ENCODE measurements around the gene PAN2. TPM values are rescaled to one million over a fixed set of nuclear protein-coding genes. Genes with fewer than 3 reads are reported as not detected.
A peak's percentile ranks its signal among the peaks of the same experiment; 100 is the strongest.
"Not testable (repeated sequence)": the region's sequence is repeated elsewhere in the genome, so short reads cannot be mapped to it uniquely, and the experiment has no call there.

Gene PAN2
- total and polyA plus RNA-seq, 4 donors = 6.1 to 83.5 (median 56.7) TPM

- intact Hi-C loops (cut with DNase I) = no loop called here
- DNase-seq (no peak), ATAC-seq (ENCODE audit: low FRiP score) (no peak)
- Histone ChIP-seq H3K27me3 (ENCODE audit: control insufficient read depth in 1 of 2, insufficient read depth in 2 of 2, low read length in 1 of 2) (no peaks in the 10 kb centered on the region), H3K36me3 (ENCODE audit: control insufficient read depth in 1 of 2, insufficient read depth in 2 of 2, low read length in 1 of 2) (peaks cover 10 to 21% of the 10 kb centered on the region in 2 donors), H3K27ac (ENCODE audit: low read depth in 1 of 2, low read length in 2 of 2) (no peak overlapping the region), H3K4me3 (ENCODE audit: low read length in 2 of 2) (no peak overlapping the region), H3K9me3 (ENCODE audit: control insufficient read depth, low read length) (no peaks in the 10 kb centered on the region), H3K4me1 (ENCODE audit: control insufficient read depth in 1 of 2, insufficient read depth in 2 of 2, low read length in 2 of 2) (no peaks in the 10 kb centered on the region)
- WGBS, 2 donors = 90 to 94% methylated on average over 6 of the region's 6 CpGs
These were observed 9.6 kb downstream of the PAN2 start for GRCh38 chr12:56324206-56324605.

GRCh38 chr12:56321610-56322009, 12.2 kb downstream of the PAN2 start:
- 90 to 95% methylated on average over 8 of the region's 8 CpGs for WGBS, 2 donors
- H3K9me3 ChIP-seq (ENCODE audit: control insufficient read depth, low read length); H3K4me1 ChIP-seq (ENCODE audit: control insufficient read depth in 1 of 2, insufficient read depth in 2 of 2, low read length in 2 of 2); ATAC-seq (ENCODE audit: low FRiP score); DNase-seq; intact Hi-C loops (cut with DNase I); H3K27me3 ChIP-seq (ENCODE audit: control insufficient read depth in 1 of 2, insufficient read depth in 2 of 2, low read length in 1 of 2); H3K27ac ChIP-seq (ENCODE audit: low read depth in 1 of 2, low read length in 2 of 2); H3K4me3 ChIP-seq (ENCODE audit: low read length in 2 of 2): not testable (repeated sequence)
- peaks cover 10 to 16% of the 10 kb centered on the region in 2 donors for H3K36me3 ChIP-seq (ENCODE audit: control insufficient read depth in 1 of 2, insufficient read depth in 2 of 2, low read length in 1 of 2)

GRCh38 chr12:56321027-56321426, 12.8 kb downstream of the PAN2 start:
- no peaks in the 10 kb centered on the region for H3K27me3 ChIP-seq (ENCODE audit: control insufficient read depth in 1 of 2, insufficient read depth in 2 of 2, low read length in 1 of 2)
- no peaks in the 10 kb centered on the region for H3K4me1 ChIP-seq (ENCODE audit: control insufficient read depth in 1 of 2, insufficient read depth in 2 of 2, low read length in 2 of 2)
- WGBS, 2 donors = 76 to 82% methylated on average over 2 of the region's 2 CpGs
- ATAC-seq (ENCODE audit: low FRiP score) = no peak
- no peaks in the 10 kb centered on the region for H3K9me3 ChIP-seq (ENCODE audit: control insufficient read depth, low read length)
- intact Hi-C loops (cut with DNase I) = no loop called here
- H3K27ac ChIP-seq (ENCODE audit: low read depth in 1 of 2, low read length in 2 of 2) = no peak overlapping the region
- H3K36me3 ChIP-seq (ENCODE audit: control insufficient read depth in 1 of 2, insufficient read depth in 2 of 2, low read length in 1 of 2) = peaks cover 10 to 14% of the 10 kb centered on the region in 2 donors
- no peak for DNase-seq
- no peak overlapping the region for H3K4me3 ChIP-seq (ENCODE audit: low read length in 2 of 2)

- H3K36me3 ChIP-seq (ENCODE audit: control insufficient read depth in 1 of 2, insufficient read depth in 2 of 2, low read length in 1 of 2) = peaks cover 2 to 4% of the 10 kb centered on the region in 2 donors
These were observed 16.1 kb downstream of the PAN2 start for GRCh38 chr12:56317675-56318074.

GRCh38 chr12:56315622-56316473, 18.0 kb downstream of the PAN2 start, which contains the start of gene CNPY2:
Gene CNPY2 (minus strand): TSS chr12:56315988. CDS start chr12:56315217, 771 bp downstream.
- intact Hi-C loops (cut with DNase I) = loop anchor here in 1 of 2 donors (2.0 to 10.0 kb wide), 2 partner anchors 15 to 149 kb away; partner anchors contain the start of genes CS and SPRYD4

More at GRCh38 chr12:56317675-56318074, 16.1 kb downstream of the PAN2 start:
- DNase-seq = no peak
- ATAC-seq (ENCODE audit: low FRiP score) = no peak
- no peaks in the 10 kb centered on the region for H3K9me3 ChIP-seq (ENCODE audit: control insufficient read depth, low read length)
- H3K27me3 ChIP-seq (ENCODE audit: control insufficient read depth in 1 of 2, insufficient read depth in 2 of 2, low read length in 1 of 2) = no peaks in the 10 kb centered on the region
- H3K4me1 ChIP-seq (ENCODE audit: control insufficient read depth in 1 of 2, insufficient read depth in 2 of 2, low read length in 2 of 2) = no peaks in the 10 kb centered on the region
- no peak overlapping the region for H3K27ac ChIP-seq (ENCODE audit: low read depth in 1 of 2, low read length in 2 of 2)
- intact Hi-C loops (cut with DNase I) = loop anchor here in 1 of 2 donors (10.0 kb wide), 1 partner anchor 147 kb away; the partner anchor contains the start of gene SPRYD4
- 91 to 96% methylated on average over 3 of the region's 3 CpGs for WGBS, 2 donors
- no peak overlapping the region for H3K4me3 ChIP-seq (ENCODE audit: low read length in 2 of 2)

GRCh38 chr12:56315249-56315621, 18.6 kb downstream of the PAN2 start:
- no peak for DNase-seq
- Histone ChIP-seq H3K4me1 (ENCODE audit: control insufficient read depth in 1 of 2, insufficient read depth in 2 of 2, low read length in 2 of 2) (no peaks in the 10 kb centered on the region), H3K27me3 (ENCODE audit: control insufficient read depth in 1 of 2, insufficient read depth in 2 of 2, low read length in 1 of 2) (no peaks in the 10 kb centered on the region), H3K27ac (ENCODE audit: low read depth in 1 of 2, low read length in 2 of 2) (peak overlapping the region in 1 of 2 donors; percentile 30), H3K4me3 (ENCODE audit: low read length in 2 of 2) (peak overlapping the region; percentile 53 to 63), H3K9me3 (ENCODE audit: control insufficient read depth, low read length) (no peaks in the 10 kb centered on the region), H3K36me3 (ENCODE audit: control insufficient read depth in 1 of 2, insufficient read depth in 2 of 2, low read length in 1 of 2) (peaks cover 0 to 2% of the 10 kb centered on the region in 2 donors)
- no peak for ATAC-seq (ENCODE audit: low FRiP score)
- intact Hi-C loops (cut with DNase I) = loop anchor here in 1 of 2 donors (2.0 to 10.0 kb wide), 2 partner anchors 14 to 150 kb away; partner anchors contain the start of genes CS and SPRYD4
- 1% methylated on average over 11 of the region's 11 CpGs for WGBS, 2 donors

More at GRCh38 chr12:56315622-56316473, 18.0 kb downstream of the PAN2 start, which contains the start of gene CNPY2:
- 0 to 1% methylated on average over 62 of the region's 62 CpGs for WGBS, 2 donors
- H3K9me3 ChIP-seq (ENCODE audit: control insufficient read depth, low read length) = no peaks in the 10 kb centered on the region
- peak within 1 kb of the TSS in 1 of 2 donors; percentile 30 for H3K27ac ChIP-seq (ENCODE audit: low read depth in 1 of 2, low read length in 2 of 2)
- peak within 1 kb of the TSS; percentile 53 to 63 for H3K4me3 ChIP-seq (ENCODE audit: low read length in 2 of 2)
- no peaks in the 10 kb centered on the region for H3K27me3 ChIP-seq (ENCODE audit: control insufficient read depth in 1 of 2, insufficient read depth in 2 of 2, low read length in 1 of 2)
- ATAC-seq (ENCODE audit: low FRiP score) (peak; percentile 97), DNase-seq (peak; percentile 98)
- H3K36me3 ChIP-seq (ENCODE audit: control insufficient read depth in 1 of 2, insufficient read depth in 2 of 2, low read length in 1 of 2) = peaks cover 0 to 2% of the 10 kb centered on the region in 2 donors
- no peaks in the 10 kb centered on the region for H3K4me1 ChIP-seq (ENCODE audit: control insufficient read depth in 1 of 2, insufficient read depth in 2 of 2, low read length in 2 of 2)

GRCh38 chr12:56311003-56311402, 22.8 kb downstream of the PAN2 start:
- Histone ChIP-seq H3K4me3 (ENCODE audit: low read length in 2 of 2) (no peak overlapping the region), H3K27ac (ENCODE audit: low read depth in 1 of 2, low read length in 2 of 2) (no peak overlapping the region), H3K9me3 (ENCODE audit: control insufficient read depth, low read length) (no peaks in the 10 kb centered on the region), H3K27me3 (ENCODE audit: control insufficient read depth in 1 of 2, insufficient read depth in 2 of 2, low read length in 1 of 2) (no peaks in the 10 kb centered on the region), H3K36me3 (ENCODE audit: control insufficient read depth in 1 of 2, insufficient read depth in 2 of 2, low read length in 1 of 2) (peaks cover 2 to 4% of the 10 kb centered on the region in 2 donors), H3K4me1 (ENCODE audit: control insufficient read depth in 1 of 2, insufficient read depth in 2 of 2, low read length in 2 of 2) (no peaks in the 10 kb centered on the region)
- 91 to 92% methylated on average over 12 of the region's 12 CpGs for WGBS, 2 donors
- intact Hi-C loops (cut with DNase I) = loop anchor here in 1 of 2 donors (10.0 kb wide), 1 partner anchor 154 kb away; the partner anchor contains the start of gene SPRYD4
- no peak for DNase-seq
- no peak for ATAC-seq (ENCODE audit: low FRiP score)

- Histone ChIP-seq H3K27ac (ENCODE audit: low read depth in 1 of 2, low read length in 2 of 2) (no peak overlapping the region), H3K9me3 (ENCODE audit: control insufficient read depth, low read length) (no peaks in the 10 kb centered on the region), H3K27me3 (ENCODE audit: control insufficient read depth in 1 of 2, insufficient read depth in 2 of 2, low read length in 1 of 2) (no peaks in the 10 kb centered on the region), H3K4me1 (ENCODE audit: control insufficient read depth in 1 of 2, insufficient read depth in 2 of 2, low read length in 2 of 2) (no peaks in the 10 kb centered on the region), H3K36me3 (ENCODE audit: control insufficient read depth in 1 of 2, insufficient read depth in 2 of 2, low read length in 1 of 2) (peaks cover 2 to 6% of the 10 kb centered on the region in 2 donors), H3K4me3 (ENCODE audit: low read length in 2 of 2) (no peak overlapping the region)
- 83 to 85% methylated on average over 3 of the region's 3 CpGs for WGBS, 2 donors
- ATAC-seq (ENCODE audit: low FRiP score) (no peak), DNase-seq (no peak)
- intact Hi-C loops (cut with DNase I) = no loop called here
These were observed 25.1 kb downstream of the PAN2 start for GRCh38 chr12:56308714-56309113.

Measured in aorta (tissue), 5 donors.